Ecto neural progenitor cell (in vitro differentiated cells): ENCODE data around the gene MATCAP1.

Experiments
- DNase-seq: peaks from one replicate; pipeline ENCODE4 v3.0.0-alpha.2; 2018; ENCODE audit warnings: low spot score

The MATCAP1 gene

DNA sequence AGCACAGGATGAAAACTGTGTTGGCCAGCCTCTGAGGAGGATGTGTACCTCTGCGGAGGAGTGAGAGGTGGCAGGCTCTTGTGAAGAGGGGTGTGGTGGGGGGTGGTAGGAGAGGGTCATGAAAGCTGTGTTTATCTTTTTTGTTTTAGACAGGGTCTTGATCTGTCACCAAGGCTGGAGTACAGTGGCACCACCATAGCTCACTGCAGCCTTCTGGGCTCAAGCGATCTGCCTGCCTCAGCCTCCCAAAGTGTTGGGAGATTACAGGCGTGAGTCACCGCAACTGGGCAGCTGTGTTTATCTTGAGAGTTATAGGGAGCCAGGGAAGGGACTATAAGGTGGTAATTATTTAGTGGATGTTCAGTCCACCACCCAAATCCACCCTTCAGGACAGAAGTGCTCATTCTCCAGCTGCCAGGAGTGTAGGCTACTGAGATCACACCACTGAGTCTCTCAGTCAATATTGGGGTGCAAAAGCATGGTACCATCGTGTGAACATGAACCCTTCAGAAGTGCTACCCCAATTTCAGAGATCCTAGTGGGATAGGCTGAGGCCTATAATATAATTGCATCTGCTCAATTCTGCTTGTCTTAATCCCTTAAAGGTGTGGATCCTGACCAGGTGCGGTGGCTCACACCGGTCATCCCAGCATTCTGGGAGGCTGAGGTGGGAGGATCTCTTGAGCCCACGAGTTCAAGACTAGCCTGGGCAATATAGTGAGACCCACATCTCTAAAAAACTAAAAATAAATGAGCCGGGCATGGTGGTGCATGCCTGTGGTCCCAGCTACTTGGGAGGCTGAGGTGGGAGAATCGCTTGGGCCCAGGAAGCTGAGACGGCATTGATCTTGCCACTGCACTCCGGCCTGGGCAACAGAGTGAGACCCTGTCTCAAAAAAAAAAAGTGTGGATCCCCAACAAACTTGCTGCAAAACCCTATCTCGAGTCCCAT lies 7.0 kb upstream of the MATCAP1 start:
- no peak for DNase-seq

DNA sequence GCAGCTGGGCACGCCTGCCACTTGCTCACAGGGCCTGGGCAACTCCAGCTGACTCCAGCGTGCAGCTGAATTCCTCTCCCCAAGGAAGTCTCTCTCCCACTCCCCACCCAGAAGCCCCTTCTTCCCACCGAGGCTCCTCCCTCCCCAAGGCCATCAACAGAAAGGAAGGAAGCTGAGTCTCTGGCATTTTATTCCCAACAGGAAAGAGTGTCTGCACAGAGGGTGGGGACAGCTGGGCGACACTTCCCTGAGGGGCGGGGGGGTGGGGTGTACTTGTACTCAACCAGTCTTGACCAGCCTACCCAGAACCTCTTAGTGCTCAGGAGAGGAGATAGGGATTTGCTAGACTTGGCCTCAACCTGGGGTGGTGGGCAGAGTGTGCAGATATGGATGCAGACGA lies 6.3 kb upstream of the MATCAP1 start, which contains the start of gene EXOC3L1:
Gene EXOC3L1, minus strand, starts transcription at position 96 of the 400 bp plus-strand sequence. CDS start 460 bp downstream, outside the sequence.
- DNase-seq, result no peak

DNA sequence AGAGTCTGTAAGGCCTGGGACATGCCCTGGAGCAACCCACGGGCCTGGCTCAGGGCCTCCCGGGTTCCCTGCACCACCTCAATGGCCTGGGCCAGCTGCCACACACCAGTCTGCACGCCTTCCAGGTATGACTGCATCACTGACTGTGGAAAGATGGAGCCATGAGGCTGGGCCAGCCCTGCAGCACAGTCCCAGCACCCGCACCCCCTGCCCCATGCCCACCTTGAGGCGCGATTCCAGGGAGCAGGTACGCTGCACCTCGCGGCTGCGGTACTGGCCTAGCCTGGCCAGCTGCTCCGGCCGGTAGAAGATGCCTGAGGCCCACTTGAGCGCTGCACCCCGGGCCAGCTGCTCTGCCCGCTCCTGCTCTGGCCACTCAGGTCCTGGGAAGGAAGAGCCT lies 5.0 kb upstream of the MATCAP1 start:
- DNase-seq, result no peak

DNA sequence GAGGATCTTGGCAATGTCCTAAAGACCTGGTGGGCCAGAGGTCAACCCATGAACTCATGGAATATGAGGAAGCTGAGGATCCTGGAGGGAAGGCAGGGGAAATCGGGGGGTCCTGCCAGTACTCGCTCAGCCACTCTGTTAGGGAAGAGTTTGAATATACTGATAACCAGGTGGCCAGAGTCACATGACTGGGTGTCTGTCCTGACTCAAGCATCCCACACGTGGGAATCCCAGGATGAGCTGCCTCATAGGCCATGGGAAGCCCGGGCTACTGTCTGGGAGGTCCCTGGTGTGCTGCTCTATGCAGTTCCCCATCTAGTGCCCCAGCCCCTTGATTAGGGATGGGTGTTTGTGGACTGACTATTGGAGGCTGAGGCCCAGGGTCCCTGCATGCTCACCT lies 4.6 kb upstream of the MATCAP1 start:
- no peak for DNase-seq

DNA sequence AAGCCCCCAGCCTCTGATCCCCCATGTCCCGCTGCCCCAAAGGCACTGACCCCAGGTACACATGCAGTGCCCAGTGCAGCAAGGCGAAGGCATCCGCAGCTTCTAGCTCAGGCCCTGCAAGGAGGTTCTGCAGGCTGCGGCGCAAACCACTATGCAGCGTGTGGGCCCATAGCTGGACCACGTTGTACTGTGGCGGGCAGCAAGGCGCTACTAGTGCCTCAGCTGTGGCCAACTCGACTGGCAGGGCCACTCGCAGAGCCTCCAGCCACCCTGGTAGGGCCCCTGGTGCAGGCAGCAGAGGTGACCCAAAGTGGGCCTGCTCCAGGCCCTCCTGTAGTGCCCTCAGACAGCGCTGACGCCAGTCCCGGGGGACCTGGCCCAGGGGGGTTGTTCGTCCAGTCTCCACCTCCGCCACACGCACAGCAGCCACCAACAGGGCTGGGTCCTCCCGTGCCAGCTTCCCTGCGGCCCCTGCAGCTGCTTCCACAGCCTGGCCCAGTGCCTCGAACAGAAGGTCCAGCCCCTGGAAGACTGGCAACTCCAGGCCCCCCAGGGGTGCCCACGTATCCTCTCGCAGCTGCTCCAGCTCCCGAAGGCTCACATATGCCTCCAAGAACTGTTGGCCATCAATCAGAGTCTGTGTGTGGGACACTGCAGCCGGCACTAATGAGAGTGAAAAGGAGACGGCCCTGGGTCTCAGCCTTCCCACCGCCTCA lies 3.6 kb upstream of the MATCAP1 start:
- no peak for DNase-seq

DNA sequence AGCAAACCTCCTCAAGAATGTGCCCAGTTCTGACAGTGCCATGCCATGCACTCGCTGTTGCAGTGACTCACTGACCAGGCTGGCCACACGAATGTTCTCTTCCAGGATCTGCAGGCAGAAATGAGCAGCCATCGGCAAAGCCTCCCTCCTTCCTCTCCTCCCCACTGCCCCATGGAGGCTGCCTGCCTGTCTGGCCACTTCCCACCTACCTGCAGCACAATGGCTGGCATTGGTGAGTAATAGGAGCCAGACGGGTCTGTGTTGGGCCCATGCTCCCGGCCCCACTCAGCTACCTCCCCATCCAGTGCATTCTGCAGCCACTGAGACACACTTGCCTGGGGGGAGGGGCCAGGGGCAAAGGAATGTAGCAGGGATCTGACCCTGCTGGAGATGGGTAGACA lies 2.8 kb upstream of the MATCAP1 start:
- DNase-seq, result no peak

DNA sequence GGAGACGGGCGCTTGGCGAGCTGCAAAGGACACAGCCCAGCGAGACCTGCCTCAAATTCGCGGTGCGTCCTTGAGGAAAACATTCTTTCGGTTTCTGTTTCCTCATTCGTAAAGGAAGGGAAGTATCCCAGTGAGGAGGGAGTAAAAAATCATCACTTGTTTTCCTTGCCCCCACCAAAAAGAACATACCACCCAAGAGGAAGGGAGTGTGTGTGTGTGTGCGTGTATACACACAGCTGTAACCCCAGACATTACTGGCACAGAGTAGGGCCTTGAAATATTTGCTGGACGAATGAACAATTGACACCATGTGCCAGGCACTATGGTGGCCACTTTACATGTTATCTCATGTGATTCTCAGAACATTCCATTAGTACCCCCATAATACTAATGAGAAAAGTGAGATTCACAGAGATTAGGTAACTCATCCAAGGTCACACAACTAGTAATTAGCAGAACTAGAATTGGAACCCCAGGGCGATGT lies 1.9 kb upstream of the MATCAP1 start:
- no peak for DNase-seq

DNA sequence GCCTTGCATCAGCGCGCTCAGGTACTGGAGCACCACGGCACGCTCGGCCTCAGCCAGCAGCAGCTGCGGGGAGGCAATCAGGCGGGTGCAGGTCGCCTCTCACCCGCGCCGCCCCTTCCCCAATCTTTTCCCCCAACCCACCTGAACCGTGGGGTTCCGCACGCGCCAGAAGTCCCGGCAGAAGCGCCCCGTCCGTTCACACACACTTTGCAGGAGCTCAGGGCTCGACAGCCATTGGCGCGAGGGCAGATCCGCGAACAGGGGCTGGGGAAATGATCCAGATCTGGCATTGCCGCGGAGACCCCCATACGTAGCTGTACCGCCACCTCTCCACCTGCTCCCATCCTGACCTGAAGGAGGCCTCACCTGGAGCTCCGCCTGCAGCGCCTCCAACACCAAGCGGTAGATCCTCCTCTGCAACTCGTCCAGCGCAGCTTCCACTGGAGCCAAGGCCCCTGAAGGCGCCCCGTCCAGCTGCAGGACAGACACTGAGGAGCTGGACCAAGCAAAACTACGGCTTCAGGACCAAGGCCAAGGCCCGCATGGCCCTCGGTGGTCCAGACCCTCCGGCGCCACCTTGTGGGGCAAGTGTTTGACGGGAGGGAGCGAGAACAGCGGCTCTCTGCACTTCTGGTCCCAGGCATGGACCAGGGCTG lies 1.4 kb upstream of the MATCAP1 start:
- peak; percentile 93 for DNase-seq

DNA sequence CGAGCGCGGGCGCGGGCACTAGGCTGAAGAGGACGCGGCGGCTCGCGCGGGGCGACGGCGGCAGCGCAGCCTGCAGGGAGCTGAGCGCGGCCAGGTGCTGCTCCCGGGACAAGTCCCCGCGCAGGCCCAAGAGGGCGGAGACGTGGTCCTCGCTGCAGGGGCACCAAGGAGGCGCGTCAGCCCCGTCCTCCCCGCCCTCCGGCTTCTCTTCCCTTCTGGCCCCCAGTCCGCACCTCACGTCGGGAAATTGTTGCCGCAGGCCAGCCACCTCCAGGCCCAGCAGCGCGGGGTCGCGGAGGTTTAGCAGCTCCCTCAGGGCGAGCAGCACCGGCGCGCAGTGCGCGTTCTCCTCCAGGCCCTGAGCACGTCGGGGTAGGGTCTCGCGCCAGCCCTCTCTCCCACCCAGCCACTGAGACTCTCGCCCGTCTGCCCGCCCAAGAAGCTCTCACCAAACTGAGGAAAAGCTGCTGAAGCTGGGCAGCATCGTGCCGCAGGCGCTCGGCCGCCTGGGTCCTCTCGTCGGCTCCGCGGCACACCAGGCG lies 761 bp upstream of the MATCAP1 start:
- DNase-seq, result no peak

DNA sequence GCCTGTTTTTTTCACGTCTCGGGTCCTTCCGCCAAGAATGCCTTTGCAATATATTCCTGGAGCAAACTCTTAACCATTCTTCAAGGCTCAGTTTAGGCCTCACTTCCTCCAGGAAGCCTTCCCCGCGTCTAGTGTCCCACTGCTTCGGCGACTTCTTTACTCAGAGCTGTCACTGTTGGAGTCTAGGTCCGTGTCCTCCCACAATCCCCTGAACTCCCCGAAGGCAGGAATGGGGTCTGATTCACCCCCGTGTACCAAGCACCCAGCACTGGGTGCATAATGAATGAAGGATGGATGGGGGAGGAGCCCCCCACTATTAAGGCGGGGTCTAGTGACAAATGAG lies 508 bp downstream of the MATCAP1 start:
- DNase-seq, result no peak

DNA sequence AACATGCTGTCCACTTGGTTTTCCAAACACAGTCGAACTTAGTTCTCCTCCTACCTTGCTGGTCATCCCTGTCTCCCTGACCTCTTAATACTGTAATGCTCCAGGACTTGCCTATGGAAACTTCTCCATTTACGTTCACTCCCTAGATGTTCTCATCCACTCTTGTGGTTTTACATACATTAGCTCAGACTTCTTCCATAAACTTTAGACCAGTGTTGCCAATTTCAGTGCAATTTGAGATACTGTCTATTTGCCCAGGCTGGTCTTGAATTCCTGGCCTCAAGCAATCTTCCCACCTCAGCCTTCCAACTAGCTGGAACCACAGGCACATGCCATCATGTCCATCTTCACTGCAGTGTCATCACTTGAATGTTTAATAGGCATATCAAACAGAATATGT lies 1.5 kb downstream of the MATCAP1 start:
- no peak for DNase-seq

DNA sequence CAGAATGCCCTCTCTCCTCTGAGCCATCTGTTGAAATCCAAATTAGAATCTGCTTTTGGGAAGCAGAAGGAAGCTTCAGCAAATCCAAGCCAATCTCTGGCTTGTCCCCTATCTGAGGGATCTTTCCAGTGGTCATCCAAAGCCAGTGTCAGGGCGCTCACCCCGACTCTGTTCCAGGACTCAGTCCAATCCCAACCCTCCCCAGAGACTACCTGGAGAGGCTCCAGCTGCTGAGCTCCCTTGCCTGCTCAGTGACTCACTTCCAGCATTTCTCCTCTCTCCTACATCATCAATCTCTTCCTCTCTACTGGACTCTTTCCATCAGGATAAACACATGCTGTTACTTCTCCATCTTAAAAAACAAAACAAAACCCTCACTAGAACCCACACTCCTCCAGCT lies 2.4 kb downstream of the MATCAP1 start:
- DNase-seq, result no peak

DNA sequence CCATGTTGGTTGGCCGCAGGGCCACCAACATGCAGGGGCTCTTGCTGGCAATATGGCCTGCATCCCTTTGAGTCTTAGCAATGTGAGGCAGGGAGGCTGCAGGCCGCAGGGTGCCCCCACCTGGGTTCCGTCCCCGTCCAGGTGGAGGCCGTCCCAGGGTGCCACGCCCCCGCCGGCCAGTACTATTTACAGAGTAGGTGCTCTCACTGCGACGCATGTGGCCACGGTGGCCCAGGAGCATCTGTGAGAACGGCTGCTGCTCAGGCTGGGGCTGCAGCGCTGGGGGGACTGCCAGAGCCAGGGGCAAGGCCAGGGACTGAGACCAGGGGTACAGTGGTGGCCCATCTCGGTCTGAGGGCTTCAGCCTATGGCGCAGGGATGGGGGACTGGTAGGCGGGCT lies 3.6 kb downstream of the MATCAP1 start:
- DNase-seq, result no peak

DNA sequence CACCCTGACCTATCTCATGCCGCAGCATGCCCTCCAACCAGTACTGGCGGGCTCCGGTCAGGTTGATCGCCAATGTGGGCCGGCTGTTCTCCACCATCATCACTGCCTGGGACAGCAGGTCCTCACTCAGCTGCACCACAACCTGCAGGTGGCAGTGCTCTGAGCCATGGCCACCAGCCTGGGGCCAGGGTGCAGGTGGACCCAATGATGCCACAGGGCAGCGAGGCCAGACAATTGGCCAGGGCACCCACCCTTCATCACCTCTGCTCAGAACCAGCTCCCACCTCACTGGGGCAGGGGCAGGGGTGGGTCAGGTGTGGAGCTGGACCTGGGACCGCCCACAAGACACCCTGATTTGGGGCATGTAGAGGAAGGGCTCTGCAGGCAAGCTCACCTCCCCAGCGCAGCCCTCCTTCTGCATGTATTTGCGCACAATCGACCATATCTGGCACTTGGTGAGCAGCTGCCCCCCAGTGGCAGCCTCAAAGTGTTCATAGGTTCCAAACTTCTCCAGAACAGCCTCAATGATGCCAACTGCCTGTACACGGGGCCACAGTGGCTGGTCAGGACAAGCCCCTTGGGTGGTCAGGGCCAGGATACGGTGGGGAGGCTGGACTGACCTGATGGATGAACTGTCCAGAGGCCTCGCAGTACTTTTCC lies 4.2 kb downstream of the MATCAP1 start:
- DNase-seq, result no peak

DNA sequence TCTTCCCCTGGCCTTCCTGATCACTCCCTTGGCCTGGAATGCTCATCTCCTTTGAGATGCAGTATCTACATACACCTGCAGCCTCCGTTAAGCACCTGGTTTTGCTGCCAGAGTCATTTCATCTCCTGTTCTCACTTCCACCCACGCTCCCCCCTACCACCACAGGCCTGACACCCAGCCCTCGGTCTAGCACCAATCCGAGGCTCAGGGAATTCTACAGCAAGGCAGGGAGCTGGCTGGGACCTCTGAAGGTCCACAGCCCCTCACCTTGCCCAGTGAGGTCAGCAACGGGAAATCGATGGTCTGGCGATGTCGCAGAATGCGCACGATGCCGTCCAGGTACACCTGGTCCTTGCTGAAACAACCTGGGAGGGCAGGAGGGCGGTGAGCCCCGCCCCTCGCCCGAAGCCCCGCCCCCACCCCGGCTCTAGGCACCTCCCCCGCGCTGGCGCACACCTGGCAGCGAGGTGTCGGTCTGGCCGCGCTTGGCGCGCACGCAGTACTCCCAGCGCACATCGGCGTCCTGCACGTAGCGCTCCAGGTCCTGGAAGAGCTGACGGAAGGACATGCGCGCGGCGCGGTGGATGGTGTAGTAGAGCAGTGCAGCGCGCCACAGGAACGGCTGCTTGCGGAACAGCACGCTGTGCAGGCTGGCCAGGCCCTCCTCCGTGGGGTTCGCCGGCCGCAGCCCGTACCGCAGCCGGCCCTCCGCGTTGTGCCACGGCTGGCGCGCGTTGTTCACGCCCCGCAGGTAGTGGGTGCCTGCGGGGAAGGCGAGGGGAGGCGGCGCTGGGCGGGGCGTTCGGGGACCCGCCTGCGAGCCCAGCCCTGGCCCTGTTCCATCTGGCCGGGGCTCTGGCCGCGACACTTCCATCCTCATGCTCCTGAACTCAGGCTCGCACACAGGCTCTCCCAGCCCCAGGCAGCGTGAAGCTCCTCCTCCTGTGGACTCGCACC lies 5.7 kb downstream of the MATCAP1 start:
- DNase-seq, result peak; percentile 76

DNA sequence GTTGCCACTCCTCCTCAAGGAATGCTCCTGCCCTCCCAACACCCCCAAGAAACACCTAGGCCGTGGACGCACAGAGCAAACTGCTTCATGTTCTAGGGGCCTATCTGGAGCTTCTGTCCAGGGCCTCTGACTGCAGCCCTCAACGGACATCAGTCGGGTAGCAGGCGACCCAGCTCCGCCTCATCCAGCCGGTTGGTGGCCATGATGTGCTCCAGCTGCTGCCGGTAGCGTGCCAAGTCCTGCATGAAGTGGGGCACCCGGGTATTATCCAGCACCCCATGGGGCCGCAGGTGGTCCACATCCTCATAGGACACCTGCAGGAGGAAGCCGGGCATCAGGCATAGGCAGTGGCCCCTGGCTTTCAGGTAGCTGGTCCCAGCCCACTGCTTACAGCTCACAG lies 7.1 kb downstream of the MATCAP1 start:
- no peak for DNase-seq

DNA sequence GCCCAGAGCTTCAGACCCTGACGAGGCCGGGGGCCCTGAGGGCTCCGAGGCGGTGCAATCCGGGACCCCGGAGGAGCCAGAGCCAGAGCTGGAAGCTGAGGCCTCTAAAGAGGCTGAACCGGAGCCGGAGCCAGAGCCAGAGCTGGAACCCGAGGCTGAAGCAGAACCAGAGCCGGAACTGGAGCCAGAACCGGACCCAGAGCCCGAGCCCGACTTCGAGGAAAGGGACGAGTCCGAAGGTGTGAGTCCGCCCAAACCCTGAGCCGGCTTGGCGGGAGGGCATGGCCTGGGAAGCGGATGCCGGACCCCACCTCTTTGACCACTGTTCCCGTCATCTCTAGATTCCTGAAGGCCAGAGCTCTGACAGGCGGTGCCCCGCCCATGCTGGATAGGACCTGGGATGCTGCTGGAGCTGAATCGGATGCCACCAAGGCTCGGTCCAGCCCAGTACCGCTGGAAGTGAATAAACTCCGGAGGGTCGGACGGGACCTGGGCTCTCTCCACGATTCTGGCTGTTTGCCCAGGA lies 9.0 kb downstream of the MATCAP1 start:
- DNase-seq, result no peak

DNA sequence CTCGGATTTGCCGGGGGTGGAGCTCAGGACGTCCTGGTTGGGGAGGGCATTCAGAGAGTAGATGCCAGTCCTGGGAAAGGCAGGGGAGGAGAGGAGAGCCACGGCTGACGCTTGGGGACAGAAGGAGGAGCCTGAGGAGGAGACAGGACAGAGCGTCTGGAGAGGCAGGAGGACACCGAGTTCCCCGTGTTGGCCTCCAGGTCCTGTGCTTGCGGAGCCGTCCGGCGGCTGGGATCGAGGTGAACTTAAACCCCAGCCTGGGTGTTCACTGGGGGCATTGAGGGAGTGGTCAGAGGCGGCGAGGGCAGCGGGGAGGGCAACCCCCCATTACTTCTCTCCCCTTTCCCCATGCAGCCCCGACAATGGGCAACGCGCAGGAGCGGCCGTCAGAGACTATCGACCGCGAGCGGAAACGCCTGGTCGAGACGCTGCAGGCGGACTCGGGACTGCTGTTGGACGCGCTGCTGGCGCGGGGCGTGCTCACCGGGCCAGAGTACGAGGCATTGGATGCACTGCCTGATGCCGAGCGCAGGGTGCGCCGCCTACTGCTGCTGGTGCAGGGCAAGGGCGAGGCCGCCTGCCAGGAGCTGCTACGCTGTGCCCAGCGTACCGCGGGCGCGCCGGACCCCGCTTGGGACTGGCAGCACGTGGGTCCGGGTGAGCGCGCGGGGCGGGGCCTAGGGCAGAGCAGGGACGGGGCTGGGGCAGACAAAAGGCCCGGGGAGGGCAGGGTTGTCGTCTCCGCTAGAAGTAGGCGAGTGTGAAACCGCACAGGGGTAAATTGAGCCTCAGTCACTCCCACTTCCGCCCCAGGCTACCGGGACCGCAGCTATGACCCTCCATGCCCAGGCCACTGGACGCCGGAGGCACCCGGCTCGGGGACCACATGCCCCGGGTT lies 9.7 kb downstream of the MATCAP1 start:
- DNase-seq, result peak; percentile 82

DNA sequence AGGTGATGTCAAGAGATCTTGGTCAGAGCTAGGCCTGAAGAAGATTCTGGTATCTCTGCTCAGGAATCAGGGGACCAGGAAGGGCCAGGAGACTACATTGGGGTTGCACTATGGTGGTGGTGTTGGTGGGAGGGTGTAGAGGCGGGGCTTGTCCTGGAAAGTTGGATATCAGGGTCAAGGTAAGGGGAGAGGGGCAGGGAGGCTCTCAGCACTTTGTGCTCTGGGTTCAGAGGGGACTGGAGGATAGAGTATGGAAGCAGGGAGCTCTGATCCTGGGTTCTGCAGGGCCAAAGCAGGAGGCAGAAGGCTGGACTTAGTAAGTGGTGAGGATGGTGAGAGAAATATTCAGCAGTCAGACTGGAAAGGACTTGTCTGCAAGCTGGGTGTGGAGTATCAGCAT lies 10.4 kb downstream of the MATCAP1 start:
- no peak for DNase-seq
